GM18502 (cell line): ENCODE results near the gene SPRR5.

Experiments
- ATAC-seq: cut with Tn5 transposase; IDR thresholded peaks from one replicate; pipeline ENCODE4 v1.9.1; 2021; ENCODE audit warnings: mild to moderate bottlenecking; ENCODE audit not compliant: unreplicated experiment, poor library complexity

SPRR5 gene

GRCh38 chr1:152981146-152981871 is 34.3 kb downstream of the SPRR5 start:
- ATAC-seq: no peak

- no peak for ATAC-seq
Measured at GRCh38 chr1:152982076-152982475, 35.1 kb downstream of the SPRR5 start.

GRCh38 chr1:152983234-152983633 is 36.2 kb downstream of the SPRR5 start:
- no peak for ATAC-seq

- no peak for ATAC-seq
Measured at GRCh38 chr1:152983743-152984142, 36.7 kb downstream of the SPRR5 start, which contains the start of gene SPRR1A. SPRR1A (plus strand) TSS chr1:152984081; CDS start chr1:152985231, 1,150 bp downstream.

GRCh38 chr1:152986578-152986977 is 39.6 kb downstream of the SPRR5 start:
- no peak for ATAC-seq

GRCh38 chr1:152993186-152993585 is 46.2 kb downstream of the SPRR5 start:
- ATAC-seq: no peak

- ATAC-seq: no peak
Measured at GRCh38 chr1:152995842-152996241, 48.8 kb downstream of the SPRR5 start.

- no peak for ATAC-seq
Measured at GRCh38 chr1:152996633-152997400, 49.8 kb downstream of the SPRR5 start.

GRCh38 chr1:152997901-152998300 is 50.9 kb downstream of the SPRR5 start:
- no peak for ATAC-seq

GRCh38 chr1:152998476-152998875 is 51.5 kb downstream of the SPRR5 start:
- no peak for ATAC-seq
